ENCODE measurements around the gene C10orf71.

Gene C10orf71

DNA sequence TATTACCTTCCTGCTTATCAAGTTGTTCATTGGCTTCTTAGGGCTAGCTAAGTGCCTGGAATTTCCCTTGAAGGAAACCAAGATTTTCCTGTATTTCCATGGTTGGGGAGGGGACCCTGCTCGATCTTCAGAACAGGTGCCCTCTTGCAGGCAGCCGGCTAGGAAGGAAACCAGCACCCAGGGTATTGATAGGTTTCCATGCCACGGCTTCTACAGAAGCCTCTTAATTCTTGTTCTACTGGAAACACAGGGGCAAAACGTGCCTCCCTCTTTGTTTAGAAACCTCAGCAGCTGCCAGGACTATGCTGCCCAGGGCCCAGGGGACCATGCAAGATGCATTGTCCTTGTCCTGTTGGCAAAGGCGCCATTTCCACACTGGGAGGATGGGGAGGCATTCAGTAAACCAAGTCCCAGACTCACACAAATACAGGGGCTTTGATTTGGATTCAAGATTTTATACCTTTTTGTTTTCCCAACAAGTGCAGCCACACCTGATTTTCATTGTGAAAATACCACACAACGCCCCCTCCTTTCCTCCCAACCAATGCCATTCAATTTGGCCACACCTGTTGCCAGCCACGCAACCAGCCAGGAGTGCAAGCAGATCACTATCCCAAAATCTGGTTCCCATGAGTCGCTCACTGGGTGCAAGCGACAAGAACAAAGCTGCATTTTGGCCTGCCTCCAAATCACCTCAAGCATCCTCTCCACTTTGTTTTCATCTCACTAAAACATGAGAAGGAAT is 29.6 kb downstream of the C10orf71 start:
- no peak overlapping the region for H3K27ac ChIP-seq (ENCODE audit: low read depth, low read length)
- no peak overlapping the region for H3K4me3 ChIP-seq (ENCODE audit: low read depth in 1 of 5, low read length in 5 of 5)
- H3K9ac ChIP-seq (ENCODE audit: low read length in 5 of 5), result no peak overlapping the region
- peaks cover 0 to 4% (median 0%) of the 10 kb centered on the region in 5 donors for H3K27me3 ChIP-seq (ENCODE audit: control insufficient read depth in 5 of 5, insufficient read depth in 4 of 5, low read length in 5 of 5)
- no peaks in the 10 kb centered on the region for H3K9me3 ChIP-seq (ENCODE audit: control insufficient read depth in 5 of 5, low read length in 5 of 5)
- peaks cover 0 to 10% (median 2%) of the 10 kb centered on the region in 5 donors for H3K4me1 ChIP-seq (ENCODE audit: control insufficient read depth in 5 of 5, insufficient read depth in 5 of 5, low read length in 5 of 5)
- no peaks in the 10 kb centered on the region for H3K36me3 ChIP-seq (ENCODE audit: control insufficient read depth in 5 of 5, insufficient read depth in 5 of 5, low read length in 5 of 5)

DNA sequence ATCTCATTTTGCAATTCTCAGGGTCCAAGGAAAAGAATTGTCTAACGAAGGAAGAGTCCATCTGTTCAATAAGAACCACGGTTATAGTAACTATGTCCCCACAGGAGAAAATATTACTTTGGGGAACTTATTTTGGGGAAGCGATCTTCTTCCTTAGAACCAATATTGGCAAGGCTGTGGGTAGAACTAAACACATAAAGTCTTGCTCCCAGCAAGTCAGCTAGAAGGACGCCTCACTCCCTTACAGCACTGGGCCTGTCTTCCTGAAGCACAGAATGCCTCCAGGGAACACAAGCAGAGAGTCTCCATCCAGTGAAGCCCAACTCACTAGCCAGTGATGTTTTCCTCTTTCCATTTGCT is 30.2 kb downstream of the C10orf71 start:
- Histone ChIP-seq H3K27ac (ENCODE audit: low read depth, low read length) (no peak overlapping the region), H3K36me3 (ENCODE audit: control insufficient read depth in 5 of 5, insufficient read depth in 5 of 5, low read length in 5 of 5) (no peaks in the 10 kb centered on the region), H3K27me3 (ENCODE audit: control insufficient read depth in 5 of 5, insufficient read depth in 4 of 5, low read length in 5 of 5) (peaks cover 0 to 4% (median 0%) of the 10 kb centered on the region in 5 donors), H3K9ac (ENCODE audit: low read length in 5 of 5) (no peak overlapping the region), H3K4me1 (ENCODE audit: control insufficient read depth in 5 of 5, insufficient read depth in 5 of 5, low read length in 5 of 5) (peaks cover 0 to 10% (median 2%) of the 10 kb centered on the region in 5 donors), H3K9me3 (ENCODE audit: control insufficient read depth in 5 of 5, low read length in 5 of 5) (peaks cover 0 to 3% (median 0%) of the 10 kb centered on the region in 5 donors), H3K4me3 (ENCODE audit: low read depth in 1 of 5, low read length in 5 of 5) (no peak overlapping the region)

DNA sequence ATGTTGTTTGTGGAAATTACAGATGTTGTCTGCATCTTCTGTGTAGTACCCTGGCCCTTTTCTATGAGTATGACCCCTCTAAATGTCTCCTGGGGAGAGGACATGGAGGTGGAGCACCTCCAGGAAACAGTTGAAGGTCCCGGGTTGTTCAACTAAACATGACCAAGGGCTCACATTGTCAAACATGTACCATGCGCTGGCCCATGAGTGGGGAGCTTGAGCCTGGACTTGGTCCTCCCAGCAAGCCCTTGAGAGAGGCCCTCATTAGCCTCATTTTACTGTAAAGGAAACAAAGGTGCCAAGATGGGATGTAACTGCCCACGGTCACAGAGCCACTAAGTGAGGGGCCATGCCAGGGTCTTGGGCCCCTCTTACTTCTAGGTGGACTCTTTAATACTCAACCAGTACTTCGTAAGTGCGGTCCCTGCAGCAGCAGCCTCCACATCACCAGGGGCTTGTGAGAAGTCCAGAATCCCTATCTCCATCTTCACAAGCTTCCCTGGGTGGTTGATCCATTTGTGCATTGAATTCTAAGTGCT is 31.2 kb downstream of the C10orf71 start:
- Histone ChIP-seq H3K36me3 (ENCODE audit: control insufficient read depth in 5 of 5, insufficient read depth in 5 of 5, low read length in 5 of 5) (no peaks in the 10 kb centered on the region), H3K4me3 (ENCODE audit: low read depth in 1 of 5, low read length in 5 of 5) (no peak overlapping the region), H3K9ac (ENCODE audit: low read length in 5 of 5) (no peak overlapping the region), H3K27ac (ENCODE audit: low read depth, low read length) (no peak overlapping the region), H3K27me3 (ENCODE audit: control insufficient read depth in 5 of 5, insufficient read depth in 4 of 5, low read length in 5 of 5) (peaks cover 0 to 4% (median 0%) of the 10 kb centered on the region in 5 donors), H3K9me3 (ENCODE audit: control insufficient read depth in 5 of 5, low read length in 5 of 5) (peaks cover 0 to 3% (median 0%) of the 10 kb centered on the region in 5 donors), H3K4me1 (ENCODE audit: control insufficient read depth in 5 of 5, insufficient read depth in 5 of 5, low read length in 5 of 5) (peaks cover 0 to 10% (median 2%) of the 10 kb centered on the region in 5 donors)

DNA sequence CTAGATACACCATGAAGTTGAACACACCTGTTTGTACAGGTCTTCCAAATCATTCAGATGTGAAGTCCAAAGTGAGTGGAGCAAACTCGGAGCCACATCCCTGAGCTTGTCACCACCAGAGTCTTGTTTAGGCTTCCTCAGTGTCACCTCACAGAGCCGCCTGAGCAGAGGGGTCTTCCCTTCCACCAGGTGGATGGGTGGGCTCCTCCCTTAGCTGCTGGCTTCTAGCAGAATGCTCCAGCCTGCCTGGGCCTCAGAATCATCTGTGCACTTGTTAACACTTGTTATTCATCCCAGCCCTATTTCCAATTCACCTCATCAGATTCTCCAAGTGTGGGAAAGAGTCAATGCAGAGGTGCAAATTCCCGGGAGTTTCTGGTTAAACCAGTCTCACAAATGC is 32.5 kb downstream of the C10orf71 start:
- Histone ChIP-seq H3K9ac (ENCODE audit: low read length in 5 of 5) (no peak overlapping the region), H3K27me3 (ENCODE audit: control insufficient read depth in 5 of 5, insufficient read depth in 4 of 5, low read length in 5 of 5) (peaks cover 0 to 4% (median 0%) of the 10 kb centered on the region in 5 donors), H3K36me3 (ENCODE audit: control insufficient read depth in 5 of 5, insufficient read depth in 5 of 5, low read length in 5 of 5) (no peaks in the 10 kb centered on the region), H3K27ac (ENCODE audit: low read depth, low read length) (no peak overlapping the region), H3K9me3 (ENCODE audit: control insufficient read depth in 5 of 5, low read length in 5 of 5) (peaks cover 0 to 3% (median 0%) of the 10 kb centered on the region in 5 donors), H3K4me3 (ENCODE audit: low read depth in 1 of 5, low read length in 5 of 5) (no peak overlapping the region), H3K4me1 (ENCODE audit: control insufficient read depth in 5 of 5, insufficient read depth in 5 of 5, low read length in 5 of 5) (peaks cover 0 to 10% (median 2%) of the 10 kb centered on the region in 5 donors)

DNA sequence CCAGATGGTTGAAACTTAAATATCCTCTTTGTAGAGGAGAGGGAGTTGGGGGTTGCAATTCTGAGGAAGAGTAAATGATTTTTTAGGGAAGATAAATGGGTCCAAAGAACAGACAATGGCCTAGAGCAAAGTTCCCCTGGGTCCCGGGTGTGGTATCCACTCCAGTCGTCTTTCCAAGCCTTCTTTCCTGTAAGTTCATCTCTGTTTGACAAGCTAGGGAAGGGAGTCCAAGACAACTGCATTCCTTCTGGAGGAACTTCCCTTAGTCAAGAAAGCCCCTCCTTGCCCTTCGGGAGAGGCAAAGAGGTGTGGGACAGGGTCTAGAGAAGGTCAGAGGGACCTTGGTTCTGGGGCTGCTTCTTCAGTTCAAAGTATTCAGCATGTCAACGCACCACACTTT is 33.4 kb downstream of the C10orf71 start:
- Histone ChIP-seq H3K4me1 (ENCODE audit: control insufficient read depth in 5 of 5, insufficient read depth in 5 of 5, low read length in 5 of 5) (peaks cover 0 to 10% (median 2%) of the 10 kb centered on the region in 5 donors), H3K4me3 (ENCODE audit: low read depth in 1 of 5, low read length in 5 of 5) (no peak overlapping the region), H3K9ac (ENCODE audit: low read length in 5 of 5) (no peak overlapping the region), H3K27me3 (ENCODE audit: control insufficient read depth in 5 of 5, insufficient read depth in 4 of 5, low read length in 5 of 5) (peaks cover 0 to 4% (median 0%) of the 10 kb centered on the region in 5 donors), H3K9me3 (ENCODE audit: control insufficient read depth in 5 of 5, low read length in 5 of 5) (peaks cover 0 to 3% (median 0%) of the 10 kb centered on the region in 5 donors), H3K27ac (ENCODE audit: low read depth, low read length) (no peak overlapping the region), H3K36me3 (ENCODE audit: control insufficient read depth in 5 of 5, insufficient read depth in 5 of 5, low read length in 5 of 5) (no peaks in the 10 kb centered on the region)

DNA sequence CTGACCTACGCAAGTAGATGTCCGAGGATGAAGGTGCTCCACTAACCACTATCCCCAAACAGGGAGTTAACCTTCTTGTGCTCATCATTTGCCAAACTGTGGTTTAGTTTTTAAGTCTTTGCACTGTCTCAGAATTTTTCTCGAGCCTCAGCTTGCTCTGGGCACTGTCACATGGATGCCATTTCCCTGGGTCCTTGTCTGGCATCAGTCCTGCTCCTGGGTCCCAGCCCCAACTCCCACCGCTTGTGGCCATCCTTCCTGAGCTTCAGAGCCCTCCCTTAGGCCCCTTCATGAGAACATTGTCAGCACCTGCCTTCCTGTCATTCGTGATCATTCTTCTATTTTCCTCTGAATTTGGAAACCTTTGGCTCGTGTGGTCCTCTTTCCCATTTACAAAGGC is 33.8 kb downstream of the C10orf71 start:
- Histone ChIP-seq H3K9ac (ENCODE audit: low read length in 5 of 5) (no peak overlapping the region), H3K4me1 (ENCODE audit: control insufficient read depth in 5 of 5, insufficient read depth in 5 of 5, low read length in 5 of 5) (peaks cover 0 to 10% (median 2%) of the 10 kb centered on the region in 5 donors), H3K36me3 (ENCODE audit: control insufficient read depth in 5 of 5, insufficient read depth in 5 of 5, low read length in 5 of 5) (no peaks in the 10 kb centered on the region), H3K27me3 (ENCODE audit: control insufficient read depth in 5 of 5, insufficient read depth in 4 of 5, low read length in 5 of 5) (peaks cover 0 to 4% (median 0%) of the 10 kb centered on the region in 5 donors), H3K9me3 (ENCODE audit: control insufficient read depth in 5 of 5, low read length in 5 of 5) (peaks cover 0 to 3% (median 0%) of the 10 kb centered on the region in 5 donors), H3K4me3 (ENCODE audit: low read depth in 1 of 5, low read length in 5 of 5) (no peak overlapping the region), H3K27ac (ENCODE audit: low read depth, low read length) (no peak overlapping the region)

DNA sequence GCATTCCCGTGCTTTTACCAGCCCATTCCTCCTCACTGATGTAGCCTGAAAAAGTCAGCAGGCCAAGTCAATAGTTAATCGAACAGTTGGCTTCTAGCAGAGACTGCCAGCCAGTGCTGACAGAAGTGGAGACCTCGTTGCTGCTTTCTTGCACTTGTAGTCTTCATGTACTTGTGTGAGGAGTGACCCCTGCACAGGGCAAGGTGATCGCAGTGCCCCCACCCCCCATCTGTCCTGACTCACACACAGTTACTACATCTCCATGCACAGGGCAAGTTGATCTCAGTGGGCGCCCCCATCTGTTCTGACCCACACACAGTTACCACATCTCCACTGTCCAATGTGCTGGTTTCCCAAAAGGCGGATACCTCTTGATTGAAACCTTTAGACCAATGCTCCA is 34.2 kb downstream of the C10orf71 start:
- Histone ChIP-seq H3K4me3 (ENCODE audit: low read depth in 1 of 5, low read length in 5 of 5) (no peak overlapping the region), H3K9me3 (ENCODE audit: control insufficient read depth in 5 of 5, low read length in 5 of 5) (peaks cover 0 to 3% (median 0%) of the 10 kb centered on the region in 5 donors), H3K27ac (ENCODE audit: low read depth, low read length) (no peak overlapping the region), H3K27me3 (ENCODE audit: control insufficient read depth in 5 of 5, insufficient read depth in 4 of 5, low read length in 5 of 5) (peaks cover 0 to 4% (median 0%) of the 10 kb centered on the region in 5 donors), H3K9ac (ENCODE audit: low read length in 5 of 5) (no peak overlapping the region), H3K36me3 (ENCODE audit: control insufficient read depth in 5 of 5, insufficient read depth in 5 of 5, low read length in 5 of 5) (no peaks in the 10 kb centered on the region), H3K4me1 (ENCODE audit: control insufficient read depth in 5 of 5, insufficient read depth in 5 of 5, low read length in 5 of 5) (peaks cover 0 to 9% (median 2%) of the 10 kb centered on the region in 5 donors)

DNA sequence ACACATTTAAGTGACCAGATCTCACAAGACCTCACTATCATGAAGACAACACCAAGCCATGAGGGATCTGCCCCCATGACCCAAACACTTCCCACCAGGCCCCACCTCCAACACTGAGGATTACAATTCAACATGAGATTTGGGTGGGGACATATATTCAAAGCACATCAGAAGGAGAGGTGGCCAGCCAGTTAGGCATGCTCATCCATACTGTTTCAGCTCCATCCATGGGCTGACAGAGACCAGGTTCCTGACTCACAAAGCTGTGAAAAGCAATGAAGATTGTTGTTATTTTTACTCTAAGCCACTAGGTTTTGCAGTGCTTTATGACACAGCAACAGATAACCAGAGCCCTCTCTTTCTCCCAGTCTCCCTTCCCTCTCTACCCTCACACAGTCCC is 36.0 kb downstream of the C10orf71 start:
- Histone ChIP-seq H3K36me3 (ENCODE audit: control insufficient read depth in 5 of 5, insufficient read depth in 5 of 5, low read length in 5 of 5) (no peaks in the 10 kb centered on the region), H3K4me3 (ENCODE audit: low read depth in 1 of 5, low read length in 5 of 5) (no peak overlapping the region), H3K27me3 (ENCODE audit: control insufficient read depth in 5 of 5, insufficient read depth in 4 of 5, low read length in 5 of 5) (peaks cover 0 to 4% (median 0%) of the 10 kb centered on the region in 5 donors), H3K9me3 (ENCODE audit: control insufficient read depth in 5 of 5, low read length in 5 of 5) (peaks cover 0 to 3% (median 0%) of the 10 kb centered on the region in 5 donors), H3K4me1 (ENCODE audit: control insufficient read depth in 5 of 5, insufficient read depth in 5 of 5, low read length in 5 of 5) (peaks cover 0 to 2% (median 0%) of the 10 kb centered on the region in 5 donors), H3K9ac (ENCODE audit: low read length in 5 of 5) (no peak overlapping the region), H3K27ac (ENCODE audit: low read depth, low read length) (no peak overlapping the region)

DNA sequence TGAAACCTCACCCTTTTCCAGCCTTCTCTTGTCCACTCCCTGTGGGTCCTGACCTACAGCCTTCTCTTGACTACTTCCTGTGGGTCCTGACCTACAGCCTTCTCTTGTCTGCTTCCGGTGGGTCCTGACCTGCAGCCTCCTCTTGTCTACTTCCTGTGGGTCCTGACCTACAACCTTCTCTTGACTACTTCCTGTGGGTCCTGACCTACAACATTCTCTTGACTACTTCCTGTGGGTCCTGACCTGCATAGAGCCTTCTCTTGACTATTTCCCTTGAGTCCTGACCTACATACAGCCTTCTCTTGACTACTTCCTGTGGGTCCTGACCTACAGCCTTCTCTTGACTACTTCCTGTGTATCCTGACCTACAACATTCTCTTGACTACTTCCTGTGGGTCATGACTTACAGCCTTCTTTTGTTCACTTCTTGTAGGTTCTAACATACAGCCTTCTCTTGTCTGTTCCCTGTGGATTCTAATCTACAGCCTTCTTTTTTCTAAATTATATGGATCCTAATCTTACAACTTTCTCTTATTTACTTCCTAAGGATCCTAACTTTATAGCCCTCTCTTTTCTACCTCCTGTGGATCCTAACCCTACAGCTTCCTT is 36.5 kb downstream of the C10orf71 start:
- H3K4me3 ChIP-seq (ENCODE audit: low read depth in 1 of 5, low read length in 5 of 5), result no peak overlapping the region
- H3K27ac ChIP-seq (ENCODE audit: low read depth, low read length), result no peak overlapping the region
- H3K4me1 ChIP-seq (ENCODE audit: control insufficient read depth in 5 of 5, insufficient read depth in 5 of 5, low read length in 5 of 5), result peaks cover 0 to 2% (median 0%) of the 10 kb centered on the region in 5 donors
- H3K9me3 ChIP-seq (ENCODE audit: control insufficient read depth in 5 of 5, low read length in 5 of 5), result peaks cover 0 to 3% (median 0%) of the 10 kb centered on the region in 5 donors
- H3K36me3 ChIP-seq (ENCODE audit: control insufficient read depth in 5 of 5, insufficient read depth in 5 of 5, low read length in 5 of 5), result no peaks in the 10 kb centered on the region
- no peak overlapping the region for H3K9ac ChIP-seq (ENCODE audit: low read length in 5 of 5)
- peaks cover 0 to 4% (median 0%) of the 10 kb centered on the region in 5 donors for H3K27me3 ChIP-seq (ENCODE audit: control insufficient read depth in 5 of 5, insufficient read depth in 4 of 5, low read length in 5 of 5)

DNA sequence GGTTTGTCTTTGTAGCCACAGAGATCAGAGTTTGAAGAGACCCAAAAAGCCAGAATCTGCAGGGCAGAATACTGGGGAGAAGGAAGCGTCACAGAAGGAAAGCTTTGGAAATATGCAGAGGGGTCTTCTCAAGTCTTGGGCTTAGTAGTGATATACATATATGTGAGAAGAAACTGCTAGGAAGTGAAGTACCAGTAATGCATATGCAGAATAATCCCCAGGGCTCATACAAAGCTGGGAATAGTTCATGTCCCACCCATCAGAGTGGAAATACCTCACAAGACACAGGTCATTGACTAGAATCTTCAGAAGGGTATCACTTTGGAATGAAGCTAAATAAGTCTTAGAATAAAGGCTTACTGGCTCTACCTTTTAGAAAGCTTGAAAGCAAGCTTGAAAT is 39.6 kb downstream of the C10orf71 start:
- H3K4me3 ChIP-seq (ENCODE audit: low read depth in 1 of 5, low read length in 5 of 5), result no peak overlapping the region
- no peak overlapping the region for H3K27ac ChIP-seq (ENCODE audit: low read depth, low read length)
- peaks cover 0 to 3% (median 0%) of the 10 kb centered on the region in 5 donors for H3K9me3 ChIP-seq (ENCODE audit: control insufficient read depth in 5 of 5, low read length in 5 of 5)
- H3K36me3 ChIP-seq (ENCODE audit: control insufficient read depth in 5 of 5, insufficient read depth in 5 of 5, low read length in 5 of 5), result no peaks in the 10 kb centered on the region
- H3K4me1 ChIP-seq (ENCODE audit: control insufficient read depth in 5 of 5, insufficient read depth in 5 of 5, low read length in 5 of 5), result no peaks in the 10 kb centered on the region
- no peak overlapping the region for H3K9ac ChIP-seq (ENCODE audit: low read length in 5 of 5)
- H3K27me3 ChIP-seq (ENCODE audit: control insufficient read depth in 5 of 5, insufficient read depth in 4 of 5, low read length in 5 of 5), result no peaks in the 10 kb centered on the region
